Left kidney (tissue), 2 donors: Measurements from ENCODE around the gene ADCY7. TPM values are rescaled to one million over a fixed set of nuclear protein-coding genes. Genes with fewer than 3 reads are reported as not detected.

Source experiments
- DNase-seq: peaks from one replicate; pipeline ENCODE4 v3.0.0-alpha.2; 2013
- polyA plus RNA-seq: library from polyadenylated mRNA; unstranded; fragments of 120-200 nt; gene quantifications from one replicate; pipeline ENCODE4 v1.2.1, GENCODE V29; 2013; ENCODE audit not compliant: insufficient read length

Gene ADCY7
- polyA plus RNA-seq, 1 donor = 6.3 TPM

- DNase-seq = no peak
These were observed 45.6 kb downstream of the ADCY7 start for GRCh38 chr16:50311891-50312501.

DNA sequence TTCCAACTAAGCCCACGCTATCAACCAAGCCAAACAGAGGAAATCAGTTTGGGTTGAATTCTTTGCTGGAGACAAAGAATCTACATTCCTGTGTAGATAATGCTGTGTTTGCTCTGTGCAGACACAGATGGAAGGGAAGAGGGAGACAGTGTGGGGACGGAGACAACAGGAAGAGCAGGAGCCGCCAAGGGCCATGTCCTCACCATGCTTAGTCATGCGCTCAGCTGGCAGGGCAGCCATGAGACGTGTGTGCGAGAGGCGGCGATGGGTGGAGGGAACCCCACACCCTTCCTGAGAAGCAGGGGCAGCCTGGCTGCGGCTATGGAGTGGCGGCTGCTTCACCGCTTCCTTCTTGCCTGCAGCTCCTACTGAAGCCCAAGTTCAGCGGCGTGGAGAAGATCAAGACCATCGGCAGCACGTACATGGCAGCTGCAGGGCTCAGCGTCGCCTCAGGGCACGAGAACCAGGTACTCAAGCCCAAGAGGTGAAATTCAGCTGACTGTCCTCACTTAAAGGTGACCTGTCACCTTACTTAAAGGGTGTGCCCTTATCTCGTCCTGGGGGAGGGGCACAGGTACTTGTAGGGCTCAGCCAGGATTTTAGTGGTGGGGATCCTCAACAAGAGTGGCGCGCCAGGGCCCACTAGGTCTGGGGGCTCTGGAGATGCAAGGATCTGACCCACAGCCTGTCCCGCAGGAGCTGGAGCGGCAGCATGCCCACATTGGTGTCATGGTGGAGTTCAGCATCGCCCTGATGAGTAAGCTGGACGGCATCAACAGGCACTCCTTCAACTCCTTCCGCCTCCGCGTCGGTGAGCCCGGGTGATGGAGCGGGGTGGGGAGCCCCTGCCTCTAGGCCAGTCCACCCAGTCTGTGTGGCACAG is 47.5 kb downstream of the ADCY7 start:
- no peak for DNase-seq

DNA sequence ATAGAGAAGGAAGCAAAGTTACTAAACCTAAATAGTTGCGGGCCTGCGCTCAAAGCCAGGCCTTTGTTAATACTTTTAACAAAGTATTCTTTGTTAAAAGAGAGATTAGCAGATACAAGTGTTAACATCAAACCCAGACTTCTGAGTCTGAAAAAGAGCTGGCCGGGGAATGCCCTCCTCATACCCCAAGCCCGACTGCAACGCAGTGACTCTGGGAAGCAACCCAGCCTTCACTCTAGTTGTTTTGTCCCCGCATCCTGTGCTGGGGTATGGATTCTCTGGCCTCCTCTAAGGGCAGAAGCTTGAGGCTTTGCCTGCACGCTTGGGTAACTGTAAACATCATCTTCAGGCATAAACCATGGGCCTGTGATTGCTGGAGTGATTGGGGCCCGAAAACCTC is 48.3 kb downstream of the ADCY7 start:
- no peak for DNase-seq

- peak; percentile 15 for DNase-seq
These were observed 49.1 kb downstream of the ADCY7 start for GRCh38 chr16:50315346-50315997.

- DNase-seq = no peak
These were observed 49.9 kb downstream of the ADCY7 start for GRCh38 chr16:50316102-50316847.

- no peak for DNase-seq
These were observed 50.7 kb downstream of the ADCY7 start for GRCh38 chr16:50316848-50317630.

- DNase-seq = no peak
These were observed 52.6 kb downstream of the ADCY7 start for GRCh38 chr16:50318796-50319578.

DNA sequence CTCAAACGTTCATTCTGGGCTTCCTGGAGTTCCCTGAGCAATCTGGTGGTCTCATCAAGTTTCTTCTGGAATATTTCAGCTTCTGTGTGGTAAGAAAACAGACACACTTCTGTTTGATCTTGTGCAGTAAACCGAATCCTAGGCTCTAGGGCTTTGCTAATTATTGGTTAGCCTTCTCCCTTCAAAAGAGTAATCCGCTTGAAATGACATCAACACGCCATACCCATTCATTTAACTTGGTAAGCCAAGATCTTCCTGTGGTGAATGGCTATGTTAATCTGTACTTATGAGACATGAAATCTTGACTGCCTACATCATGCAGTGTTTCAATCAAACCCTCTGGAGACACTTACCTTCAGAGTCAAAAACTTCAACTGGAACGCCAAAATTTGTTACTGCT is 54.0 kb downstream of the ADCY7 start:
- no peak for DNase-seq

GRCh38 chr16:50322333-50322732 is 56.0 kb downstream of the ADCY7 start:
- DNase-seq = no peak

GRCh38 chr16:50323335-50324011 is 57.1 kb downstream of the ADCY7 start:
- DNase-seq = no peak

DNA sequence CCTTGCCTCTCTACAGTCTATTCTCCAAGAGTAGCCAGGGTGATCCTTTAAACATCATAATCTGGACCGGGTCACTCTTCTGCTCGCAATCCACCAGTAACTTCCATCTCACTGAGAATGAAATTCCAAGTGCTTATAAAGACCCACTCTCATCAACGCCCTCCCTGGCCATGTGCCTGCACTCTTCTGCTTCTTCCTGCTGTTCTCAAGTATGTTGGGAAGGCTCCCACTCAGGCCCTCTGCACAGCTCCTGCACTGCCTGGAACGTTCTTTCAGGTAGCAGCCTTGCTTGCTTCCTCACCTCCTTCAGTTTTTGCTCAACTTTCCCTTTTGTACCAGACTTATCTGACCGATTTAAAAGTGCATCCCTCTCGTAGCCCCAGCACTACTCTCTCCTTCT is 58.0 kb downstream of the ADCY7 start:
- no peak for DNase-seq

DNA sequence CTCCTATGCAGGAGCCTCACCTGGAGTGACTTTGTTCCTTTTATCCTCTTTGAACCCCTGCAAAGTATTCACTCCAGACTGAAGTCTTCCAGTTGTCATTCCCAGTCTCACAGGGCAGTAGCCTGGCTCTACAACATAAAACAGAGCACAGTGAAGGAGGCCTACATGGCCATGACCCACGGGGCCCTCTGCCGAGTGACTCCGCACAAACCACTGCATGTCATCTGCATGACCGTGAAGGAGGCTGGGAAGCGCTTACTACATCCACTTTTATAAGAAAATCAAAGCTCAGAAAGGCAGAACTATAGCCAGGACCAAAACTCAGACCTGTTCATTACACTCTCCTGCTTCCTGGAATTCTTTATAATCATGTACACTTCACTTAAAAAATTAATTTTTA is 59.9 kb downstream of the ADCY7 start:
- no peak for DNase-seq

- no peak for DNase-seq
These were observed 60.6 kb downstream of the ADCY7 start for GRCh38 chr16:50326835-50327465.

DNA sequence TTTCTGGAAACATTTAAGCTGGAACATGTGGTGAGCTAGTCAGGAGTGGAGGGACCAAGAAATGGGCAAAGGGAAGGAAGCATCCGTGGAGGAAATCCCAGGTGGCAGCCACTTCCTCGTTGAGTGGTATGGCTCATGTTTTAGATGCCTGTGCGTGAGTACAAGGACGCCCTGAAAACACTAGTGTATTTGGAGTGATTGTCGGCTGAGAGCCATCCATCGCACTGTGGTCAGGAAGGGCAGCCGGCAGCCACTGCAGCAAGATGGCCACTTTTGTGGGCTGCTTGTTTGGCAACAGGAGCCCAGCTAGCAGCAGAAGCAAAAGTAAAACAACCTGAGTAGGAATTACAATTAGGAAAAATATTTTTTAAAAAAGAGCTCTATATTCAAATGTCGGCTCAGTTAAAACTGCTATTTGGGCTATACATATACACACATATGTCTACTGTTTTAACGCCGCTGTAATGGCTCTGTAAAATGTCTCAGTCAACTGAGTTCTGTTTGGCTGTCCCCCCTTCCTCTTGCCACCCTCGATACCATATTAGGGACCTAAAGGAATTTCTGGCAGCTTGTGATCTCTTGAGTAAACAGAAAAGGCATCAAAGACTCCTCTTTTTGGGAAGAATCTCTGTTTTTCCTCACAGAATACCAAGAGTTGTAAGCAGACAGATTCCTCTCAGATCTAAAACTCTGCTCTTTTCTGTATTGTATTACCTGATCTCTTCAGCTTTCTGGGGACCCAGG is 63.3 kb downstream of the ADCY7 start:
- DNase-seq = no peak

GRCh38 chr16:50331570-50331969 is 65.2 kb downstream of the ADCY7 start:
- no peak for DNase-seq

GRCh38 chr16:50332599-50332998 is 66.2 kb downstream of the ADCY7 start:
- DNase-seq = no peak

DNA sequence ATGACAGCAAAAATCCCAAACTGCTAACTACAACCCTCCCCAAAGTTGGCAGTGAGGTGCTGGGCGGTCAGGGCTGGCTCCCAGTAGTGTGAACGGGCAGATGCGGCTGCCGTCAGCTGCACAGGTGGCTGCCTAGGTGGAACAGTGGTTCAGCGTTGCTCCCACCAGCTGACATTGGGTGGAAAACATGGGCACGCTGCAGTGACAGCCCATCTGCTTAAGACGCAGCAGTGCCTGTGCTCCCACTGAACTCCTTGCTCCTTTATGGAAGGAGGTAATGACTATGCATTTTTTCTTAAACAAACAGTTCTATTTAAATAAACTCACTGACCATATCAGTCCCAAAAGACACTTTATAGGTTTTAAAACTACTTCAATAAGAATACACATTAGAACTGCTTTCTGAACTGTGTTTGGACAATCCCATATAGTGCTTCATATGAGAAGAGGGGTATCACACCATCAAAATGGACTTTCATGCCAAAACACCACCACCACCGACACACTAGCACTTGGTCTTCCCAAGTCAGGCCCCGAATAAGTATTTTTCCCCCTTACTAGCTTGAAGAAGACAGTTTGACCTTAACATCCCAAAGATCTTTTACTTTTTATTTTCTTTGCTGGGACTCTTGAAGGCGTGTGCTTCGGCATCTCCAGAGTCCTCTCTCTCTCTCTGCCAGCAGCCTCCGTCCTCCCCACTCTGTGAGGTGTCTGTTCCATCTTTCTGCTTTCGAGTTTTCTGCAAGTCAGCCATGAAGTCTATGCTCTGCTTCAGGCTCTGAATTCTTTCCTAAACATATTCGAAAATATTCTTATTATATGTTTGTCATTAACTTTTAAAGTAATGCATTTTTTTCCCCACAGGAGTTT is 68.0 kb downstream of the ADCY7 start:
- no peak for DNase-seq
